GM18870 (cell line): Measurements from ENCODE around the gene PCBP2.
"Not testable (repeated sequence)": the region's sequence is repeated elsewhere in the genome, so short reads cannot be mapped to it uniquely, and the experiment has no call there.

Source experiments
- ATAC-seq: cut with Tn5 transposase; IDR thresholded peaks from one replicate; pipeline ENCODE4 v1.9.1; 2021; ENCODE audit warnings: moderate library complexity; ENCODE audit not compliant: unreplicated experiment

The PCBP2 gene

GRCh38 chr12:53451661-53452158 is at the start of gene PCBP2:
PCBP2 (plus strand) TSS chr12:53452102; CDS start chr12:53454801, 2,699 bp downstream.
- ATAC-seq: peak; percentile 91

DNA sequence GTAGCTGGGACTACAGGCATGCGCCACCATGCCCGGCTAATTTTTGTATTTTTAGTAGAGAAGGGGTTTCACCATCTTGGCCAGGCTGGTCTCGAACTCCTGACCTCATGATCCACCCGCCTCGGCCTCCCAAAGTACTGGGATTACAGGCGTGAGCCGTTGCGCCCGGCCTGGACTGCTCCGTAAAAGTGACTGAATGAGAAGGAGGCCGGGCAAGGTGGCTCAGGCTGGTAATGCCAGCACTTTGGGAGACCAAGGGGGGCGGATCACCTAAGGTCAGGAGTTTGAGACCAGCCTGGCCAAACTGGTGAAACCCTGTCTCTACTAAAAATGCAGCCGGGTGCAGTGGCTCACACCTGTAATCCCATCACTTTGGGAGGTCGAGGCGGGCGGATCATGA is 49.6 kb upstream of the PCBP2 start:
- ATAC-seq: not testable (repeated sequence)

- ATAC-seq: no peak
These were observed 49.0 kb upstream of the PCBP2 start for GRCh38 chr12:53402871-53403270.

DNA sequence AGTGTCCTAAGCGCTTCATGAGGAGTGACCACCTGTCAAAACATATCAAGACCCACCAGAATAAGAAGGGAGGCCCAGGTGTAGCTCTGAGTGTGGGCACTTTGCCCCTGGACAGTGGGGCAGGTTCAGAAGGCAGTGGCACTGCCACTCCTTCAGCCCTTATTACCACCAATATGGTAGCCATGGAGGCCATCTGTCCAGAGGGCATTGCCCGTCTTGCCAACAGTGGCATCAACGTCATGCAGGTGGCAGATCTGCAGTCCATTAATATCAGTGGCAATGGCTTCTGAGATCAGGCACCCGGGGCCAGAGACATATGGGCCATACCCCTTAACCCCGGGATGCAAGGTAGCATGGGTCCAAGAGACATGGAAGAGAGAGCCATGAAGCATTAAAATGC is 41.0 kb upstream of the PCBP2 start:
- ATAC-seq: no peak

- ATAC-seq: no peak
These were observed 38.3 kb upstream of the PCBP2 start for GRCh38 chr12:53413485-53414204.

- ATAC-seq: no peak
These were observed 37.0 kb upstream of the PCBP2 start for GRCh38 chr12:53414756-53415417.

DNA sequence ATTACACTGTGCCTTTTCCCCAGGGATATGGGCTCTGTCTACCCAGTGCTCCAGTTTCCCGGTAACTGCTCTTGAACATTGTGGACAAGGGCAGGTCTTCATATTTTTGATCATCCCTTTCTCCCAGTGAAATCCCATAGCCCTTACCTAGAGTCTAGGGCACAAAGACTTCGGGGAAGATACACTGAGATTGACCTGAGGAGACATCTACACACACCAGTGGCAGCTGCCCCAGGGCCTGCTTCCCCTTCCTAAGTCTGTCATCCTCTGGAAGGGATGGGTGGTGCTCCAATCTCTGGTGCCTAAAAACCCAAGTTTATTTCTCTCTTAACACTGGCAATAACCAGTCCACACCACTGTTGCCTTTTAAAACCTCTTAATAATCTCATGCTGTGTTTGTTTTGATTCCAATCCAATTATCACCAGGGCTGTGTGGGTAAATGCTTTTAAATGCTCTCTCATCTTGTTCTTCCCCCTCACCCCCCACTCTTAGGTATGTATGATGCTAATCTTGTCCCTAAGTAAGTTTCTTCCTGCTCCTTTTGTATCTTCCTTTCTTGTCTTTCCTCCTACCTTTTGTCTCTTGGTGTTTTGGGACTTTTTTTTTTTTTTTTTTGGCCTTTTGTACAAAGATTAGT is 36.0 kb upstream of the PCBP2 start:
- not testable (repeated sequence) for ATAC-seq

DNA sequence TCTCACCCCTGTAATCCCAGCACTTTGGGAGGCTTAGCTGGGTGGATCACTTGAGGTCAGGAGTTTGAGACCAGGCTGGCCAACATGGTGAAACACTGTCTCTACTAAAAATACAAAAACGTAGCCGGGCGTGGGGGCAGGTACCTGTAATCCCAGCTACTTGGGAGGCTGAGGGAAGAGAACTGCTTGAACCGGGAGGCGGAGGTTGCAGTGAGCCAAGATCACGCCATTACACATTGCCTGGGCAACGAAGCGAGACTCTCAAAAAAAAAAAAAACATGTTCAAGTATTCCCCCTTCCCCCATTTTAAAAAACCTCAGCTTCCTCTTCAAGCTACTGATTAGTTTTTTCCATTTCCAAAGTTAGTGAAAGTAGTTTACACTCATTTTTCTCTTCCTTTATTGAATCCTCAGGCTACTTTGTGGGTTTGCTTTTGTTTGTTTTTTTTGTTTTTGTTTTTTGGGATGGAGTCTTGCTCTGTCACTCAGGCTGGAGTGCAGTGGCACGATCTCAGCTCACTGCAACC is 34.5 kb upstream of the PCBP2 start:
- ATAC-seq: not testable (repeated sequence)

DNA sequence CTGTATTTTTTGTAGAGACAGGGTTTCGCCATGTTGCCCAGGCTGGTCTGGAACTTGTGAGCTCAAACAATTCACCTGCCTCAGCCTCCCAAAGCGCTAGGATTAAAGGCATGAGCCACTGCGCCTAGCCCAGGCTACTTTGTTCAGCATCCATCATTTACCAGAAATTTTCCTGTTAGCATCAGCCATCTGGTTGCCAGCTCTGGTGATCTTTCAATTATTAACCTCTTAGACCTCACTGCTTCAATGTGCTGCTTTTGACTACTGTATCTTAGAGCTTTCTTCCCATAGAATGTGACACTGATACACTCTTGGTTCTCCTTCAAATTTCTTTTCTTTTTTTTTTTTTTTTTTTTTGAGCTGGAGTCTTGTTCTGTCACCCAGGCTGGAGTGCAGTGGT is 33.7 kb upstream of the PCBP2 start:
- no peak for ATAC-seq

DNA sequence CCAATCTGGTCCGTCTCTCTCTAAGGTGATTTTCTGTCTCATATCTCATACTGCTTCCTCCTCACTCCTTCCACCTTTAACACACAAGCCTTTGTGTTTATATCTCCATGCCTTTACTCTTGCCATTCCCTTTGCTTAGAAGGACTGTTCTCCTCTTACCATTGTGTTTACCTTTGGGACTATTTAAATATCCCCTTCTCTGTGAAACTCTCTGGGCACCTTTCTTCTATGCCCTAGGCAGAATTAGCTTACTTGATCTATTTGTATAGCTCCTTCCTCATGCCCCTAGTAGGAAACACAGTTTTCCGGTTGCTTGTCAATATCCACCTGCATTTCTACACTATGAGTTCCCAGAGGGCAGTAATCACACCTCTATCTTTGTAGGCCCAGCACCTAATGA is 32.1 kb upstream of the PCBP2 start:
- ATAC-seq: no peak

- not testable (repeated sequence) for ATAC-seq
These were observed 29.7 kb upstream of the PCBP2 start for GRCh38 chr12:53422247-53422646.

GRCh38 chr12:53423597-53423996 is 28.3 kb upstream of the PCBP2 start, which contains the start of gene AMHR2:
AMHR2 (plus strand) TSS chr12:53423855; CDS start chr12:53423935, 80 bp downstream.
- no peak for ATAC-seq

DNA sequence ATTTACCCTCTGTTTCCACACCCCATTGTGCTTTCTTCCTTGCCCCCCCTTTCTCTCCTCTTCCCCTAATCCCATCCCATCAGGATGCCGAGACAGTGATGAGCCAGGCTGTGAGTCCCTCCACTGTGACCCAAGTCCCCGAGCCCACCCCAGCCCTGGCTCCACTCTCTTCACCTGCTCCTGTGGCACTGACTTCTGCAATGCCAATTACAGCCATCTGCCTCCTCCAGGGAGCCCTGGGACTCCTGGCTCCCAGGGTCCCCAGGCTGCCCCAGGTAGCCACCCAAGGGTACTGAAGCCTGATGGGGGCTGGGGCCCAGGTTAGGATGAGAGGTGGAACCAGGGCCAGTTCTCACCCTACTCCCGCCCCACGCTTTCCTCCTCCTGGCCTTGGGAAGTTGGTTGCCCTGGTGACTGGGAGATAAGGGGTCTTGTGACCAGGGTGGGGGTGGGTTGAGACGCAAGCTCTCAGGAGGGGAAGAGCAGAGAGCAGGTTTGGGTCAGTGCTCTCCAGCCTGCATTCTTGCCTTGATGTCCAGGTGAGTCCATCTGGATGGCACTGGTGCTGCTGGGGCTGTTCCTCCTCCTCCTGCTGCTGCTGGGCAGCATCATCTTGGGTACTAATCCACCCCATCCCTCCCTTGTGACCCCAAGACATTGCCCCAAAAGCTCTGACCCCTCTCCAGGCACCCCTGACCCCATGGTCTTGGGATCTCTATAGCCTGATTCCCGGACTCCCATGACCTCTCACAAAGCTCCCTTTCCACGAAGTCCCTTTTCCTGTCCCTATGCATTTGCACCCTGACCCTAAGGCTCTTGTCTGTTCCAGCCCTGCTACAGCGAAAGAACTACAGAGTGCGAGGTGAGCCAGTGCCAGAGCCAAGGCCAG is 27.0 kb upstream of the PCBP2 start:
- no peak for ATAC-seq

GRCh38 chr12:53425515-53426150 is 26.3 kb upstream of the PCBP2 start:
- ATAC-seq: no peak

- no peak for ATAC-seq
These were observed 23.9 kb upstream of the PCBP2 start for GRCh38 chr12:53427905-53428594.

- no peak for ATAC-seq
These were observed 23.2 kb upstream of the PCBP2 start for GRCh38 chr12:53428741-53429140.

- no peak for ATAC-seq
These were observed 21.8 kb upstream of the PCBP2 start for GRCh38 chr12:53430116-53430515.

DNA sequence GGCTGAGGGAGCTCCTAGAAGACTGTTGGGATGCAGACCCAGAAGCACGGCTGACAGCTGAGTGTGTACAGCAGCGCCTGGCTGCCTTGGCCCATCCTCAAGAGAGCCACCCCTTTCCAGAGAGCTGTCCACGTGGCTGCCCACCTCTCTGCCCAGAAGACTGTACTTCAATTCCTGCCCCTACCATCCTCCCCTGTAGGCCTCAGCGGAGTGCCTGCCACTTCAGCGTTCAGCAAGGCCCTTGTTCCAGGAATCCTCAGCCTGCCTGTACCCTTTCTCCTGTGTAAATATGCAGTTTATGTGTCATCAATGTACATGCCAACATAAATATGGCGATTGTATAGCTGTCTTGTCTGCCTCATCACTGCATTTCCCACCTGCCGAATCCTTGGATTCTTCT is 20.7 kb upstream of the PCBP2 start:
- no peak for ATAC-seq

- not testable (repeated sequence) for ATAC-seq
These were observed 16.6 kb upstream of the PCBP2 start for GRCh38 chr12:53435326-53435725.
